Stimulated activated CD4-positive, alpha-beta T cell treated with anti-CD3 and anti-CD28 coated beads, Interleukin-15, amount 100 ng/mL, for 48 hours (primary cell): ENCODE data around the gene EVX1.

Experiments used
- DNase-seq, 2 donors: peaks; one replicate each; pipeline ENCODE4 v3.0.0-alpha.2; 2020; ENCODE audit warnings: low read depth in 2 of 2

Gene EVX1

GRCh38 chr7:27205325-27206280 lies 37.0 kb upstream of the EVX1 start:
- DNase-seq, result no peak

- DNase-seq, result no peak
Observed at GRCh38 chr7:27207348-27207985, 35.1 kb upstream of the EVX1 start.

DNA sequence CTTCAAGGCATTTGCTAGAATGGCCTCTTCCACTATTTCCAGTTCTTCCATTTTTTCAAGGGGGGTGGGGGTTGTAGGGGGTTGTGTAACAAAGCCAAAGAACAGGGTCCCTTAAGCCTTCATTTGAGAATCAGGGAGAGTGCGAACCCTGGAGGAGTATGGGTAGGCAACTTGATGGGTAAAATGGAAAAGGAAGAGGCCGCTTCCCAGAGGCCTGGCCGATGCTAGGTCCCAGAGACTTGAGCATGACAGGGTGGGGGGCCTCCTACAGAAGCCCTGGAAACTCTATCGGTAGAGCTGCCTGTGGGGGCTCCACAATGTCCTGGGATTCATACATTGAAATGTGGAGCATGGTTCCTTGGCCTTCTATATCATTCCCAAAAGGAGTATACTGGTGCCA lies 33.6 kb upstream of the EVX1 start:
- DNase-seq, result no peak

DNA sequence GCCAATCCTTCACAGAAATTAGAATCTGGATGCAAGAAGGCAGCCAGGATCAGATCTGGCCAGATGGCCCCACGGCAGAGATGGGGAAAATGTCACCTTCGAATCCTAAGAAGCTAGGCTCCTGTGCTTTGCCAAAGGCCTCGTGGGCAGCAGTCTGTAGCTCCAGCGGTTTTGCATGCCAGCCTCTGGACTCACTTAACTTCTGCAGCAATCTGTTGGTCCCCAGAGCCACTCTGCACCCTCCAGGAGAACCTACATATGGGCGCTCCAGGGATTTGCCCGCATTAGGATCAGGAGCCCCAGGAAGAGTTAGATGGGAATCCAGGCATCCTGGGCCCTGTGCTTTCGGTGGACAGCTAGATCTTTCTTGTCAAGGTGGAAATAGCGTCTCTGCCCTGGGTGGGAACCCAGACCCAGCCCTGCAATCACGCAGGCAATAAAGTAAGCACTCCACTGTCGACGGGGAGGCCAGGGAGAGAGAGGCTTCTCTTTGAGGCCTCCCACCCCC lies 32.6 kb upstream of the EVX1 start:
- no peak for DNase-seq

- peak in 1 of 2 donors; percentile 44 for DNase-seq
Observed at GRCh38 chr7:27210441-27211083, 32.0 kb upstream of the EVX1 start.

DNA sequence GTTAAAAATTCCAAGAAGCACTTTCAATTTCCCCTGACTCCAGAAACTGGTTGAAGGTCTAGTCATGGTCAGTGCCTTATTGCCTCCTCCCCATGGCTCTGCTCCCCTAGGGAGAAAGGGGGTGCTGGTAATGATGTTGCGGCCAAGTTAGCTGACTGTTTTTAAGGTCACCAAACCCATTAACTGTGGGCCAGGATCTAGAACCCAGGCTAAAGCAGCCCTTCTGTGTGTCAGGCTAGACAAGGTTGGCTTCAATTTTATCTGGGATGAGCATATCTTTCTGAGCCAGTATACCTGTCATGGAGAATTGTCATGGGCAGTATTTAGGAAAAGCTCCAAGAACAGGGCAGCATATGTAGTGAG lies 31.5 kb upstream of the EVX1 start:
- no peak for DNase-seq

GRCh38 chr7:27211764-27212204 lies 30.8 kb upstream of the EVX1 start:
- no peak for DNase-seq

- no peak for DNase-seq
Observed at GRCh38 chr7:27212497-27213432, 29.8 kb upstream of the EVX1 start.

DNA sequence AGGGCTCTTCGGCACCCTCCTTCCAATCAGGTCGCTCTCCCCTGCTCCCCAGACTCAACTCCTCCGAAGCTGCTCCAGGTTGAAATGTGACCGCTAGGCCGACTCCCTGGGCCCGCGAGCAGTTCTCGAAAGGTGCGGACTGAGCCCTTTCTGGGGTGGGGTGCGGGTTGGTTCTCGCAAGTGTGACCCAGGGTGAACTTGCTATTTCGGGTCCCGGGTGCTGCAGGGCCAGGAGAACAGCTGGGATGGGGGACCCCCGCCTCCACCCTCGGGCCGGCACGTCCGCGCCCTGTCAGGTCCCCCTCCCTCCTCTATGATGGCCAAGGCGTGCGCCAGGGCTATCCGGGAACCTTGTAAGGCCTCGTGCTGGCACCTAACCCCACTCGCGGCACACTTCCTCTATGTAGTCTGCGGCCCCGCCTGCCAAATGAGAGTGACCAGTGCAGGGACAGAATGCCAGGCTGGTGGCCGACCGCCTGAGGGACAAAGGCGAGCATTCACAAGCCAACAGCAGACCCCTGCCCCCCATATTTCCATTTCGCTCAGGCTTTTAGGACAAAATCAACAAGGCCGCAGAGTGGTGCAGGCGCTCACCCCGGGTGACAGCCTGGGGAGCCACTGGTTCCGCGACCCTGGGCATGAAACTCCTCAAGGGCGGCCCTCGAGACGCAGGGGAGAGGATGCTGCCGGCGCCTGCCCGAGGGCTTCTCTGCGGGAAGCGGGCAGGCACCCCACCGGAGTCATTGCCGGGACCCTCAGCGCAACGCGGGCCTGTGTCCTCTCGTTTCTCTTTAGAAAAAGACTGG lies 29.0 kb upstream of the EVX1 start:
- no peak for DNase-seq

GRCh38 chr7:27214239-27214950 lies 28.2 kb upstream of the EVX1 start:
- no peak for DNase-seq

GRCh38 chr7:27215356-27215755 lies 27.2 kb upstream of the EVX1 start:
- no peak for DNase-seq

GRCh38 chr7:27217951-27218350 lies 24.7 kb upstream of the EVX1 start:
- no peak for DNase-seq

DNA sequence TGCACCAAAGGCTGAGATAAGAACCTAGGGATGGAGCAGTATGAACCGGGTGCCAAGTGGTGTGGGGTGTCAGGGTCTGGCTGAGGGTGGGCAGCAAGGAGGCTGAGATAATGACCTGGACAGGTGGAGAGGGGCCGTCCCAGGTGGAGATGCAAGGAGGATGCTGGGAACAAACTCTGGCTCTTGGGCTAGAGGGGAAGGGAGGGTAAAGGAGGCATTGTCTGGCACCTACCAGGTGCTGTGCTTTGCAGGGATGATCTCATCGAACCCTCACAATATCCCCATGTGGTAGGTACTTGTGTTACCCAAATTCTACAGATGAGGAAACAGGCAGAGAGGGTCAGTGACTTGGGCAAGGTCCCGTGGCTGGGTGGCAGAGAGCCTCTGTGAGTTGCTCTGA lies 22.8 kb upstream of the EVX1 start:
- no peak for DNase-seq

DNA sequence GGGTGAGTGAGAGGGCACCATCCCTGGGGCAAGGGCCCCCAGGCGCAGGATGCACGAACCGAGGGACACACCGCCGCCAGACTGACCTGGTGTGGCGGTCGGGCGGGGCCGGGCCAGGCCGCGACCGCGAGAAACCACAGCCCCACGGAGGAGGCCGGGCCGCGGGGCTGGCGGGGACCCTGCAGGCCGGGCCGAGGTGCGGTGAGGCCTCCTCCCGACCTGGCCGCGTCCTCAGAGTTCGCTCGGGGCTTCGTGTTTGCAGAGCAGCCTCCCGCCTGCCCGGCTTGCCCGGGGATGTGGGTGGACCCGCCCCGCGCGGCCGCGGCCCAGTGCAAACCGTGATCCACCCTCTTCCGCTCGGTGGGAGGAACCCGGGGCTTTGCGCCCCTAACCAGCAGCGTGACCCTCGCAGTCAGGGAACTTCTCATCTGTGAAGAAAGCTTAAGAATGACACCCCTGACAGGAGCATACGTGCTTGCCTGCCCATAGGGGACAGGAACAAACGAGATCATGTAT lies 22.1 kb upstream of the EVX1 start:
- DNase-seq, result no peak

- no peak for DNase-seq
Observed at GRCh38 chr7:27221201-27221797, 21.3 kb upstream of the EVX1 start.

GRCh38 chr7:27223941-27224575 lies 18.5 kb upstream of the EVX1 start:
- DNase-seq, result no peak

GRCh38 chr7:27224983-27225934 lies 17.3 kb upstream of the EVX1 start:
- DNase-seq, result no peak

DNA sequence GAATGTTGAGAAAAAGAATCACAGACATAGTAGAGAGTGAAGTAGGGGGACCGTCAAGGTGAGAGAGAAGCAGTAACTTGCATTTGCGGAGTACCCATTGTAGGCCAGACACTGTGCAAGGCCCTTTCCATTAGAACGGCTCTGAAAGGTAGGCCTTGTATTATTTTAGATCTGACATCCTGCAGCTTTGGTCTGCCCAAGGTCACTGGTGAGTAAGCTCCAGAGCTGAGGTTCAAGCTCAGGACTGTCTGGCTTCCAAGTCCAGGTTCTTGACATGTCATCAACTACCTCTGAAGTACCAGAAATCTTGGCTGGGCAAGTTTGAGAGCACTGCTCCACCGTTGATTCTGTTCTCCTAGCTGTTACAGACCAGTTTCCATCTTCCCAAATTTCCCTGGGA lies 13.2 kb upstream of the EVX1 start:
- DNase-seq, result no peak
